Stimulated activated CD8-positive, alpha-beta memory T cell treated with anti-CD3 and anti-CD28 coated beads, Interleukin-2, amount 100 ng/mL, for 1 hour (primary cell): ENCODE measurements around the gene MCRIP2.

Experiments used
- DNase-seq, 2 donors: peaks; one replicate each; pipeline ENCODE4 v3.0.0-alpha.2; 2020; ENCODE audit warnings: low read depth in 2 of 2

Gene MCRIP2

GRCh38 chr16:669666-670065 lies 28.0 kb downstream of the MCRIP2 start:
- DNase-seq: no peak

- no peak for DNase-seq
These were observed 29.1 kb downstream of the MCRIP2 start for GRCh38 chr16:670485-671352.

- no peak for DNase-seq
These were observed 29.9 kb downstream of the MCRIP2 start for GRCh38 chr16:671353-672131.

- DNase-seq: no peak
These were observed 30.7 kb downstream of the MCRIP2 start for GRCh38 chr16:672371-672770.

- DNase-seq: no peak
These were observed 31.2 kb downstream of the MCRIP2 start for GRCh38 chr16:672851-673250.

- no peak for DNase-seq
These were observed 31.9 kb downstream of the MCRIP2 start for GRCh38 chr16:673399-673991.

- no peak for DNase-seq
These were observed 32.7 kb downstream of the MCRIP2 start for GRCh38 chr16:674214-674881.

- no peak for DNase-seq
These were observed 33.6 kb downstream of the MCRIP2 start, which contains the start of gene RHBDL1 for GRCh38 chr16:674968-675883. Gene RHBDL1 (plus strand): TSS chr16:675671. CDS start chr16:675791, 120 bp downstream.

GRCh38 chr16:675884-676564 lies 34.4 kb downstream of the MCRIP2 start:
- DNase-seq: no peak

GRCh38 chr16:676565-676902 lies 34.9 kb downstream of the MCRIP2 start:
- DNase-seq: no peak

GRCh38 chr16:676913-677312 lies 35.3 kb downstream of the MCRIP2 start:
- no peak for DNase-seq

- no peak for DNase-seq
These were observed 35.9 kb downstream of the MCRIP2 start for GRCh38 chr16:677316-678190.

- no peak for DNase-seq
These were observed 36.7 kb downstream of the MCRIP2 start for GRCh38 chr16:678209-678857.

GRCh38 chr16:678858-679813 lies 37.5 kb downstream of the MCRIP2 start:
- peak in 1 of 2 donors; percentile 35 for DNase-seq

- peak; percentile 65 to 83 for DNase-seq
These were observed 38.4 kb downstream of the MCRIP2 start, which contains the start of gene STUB1 for GRCh38 chr16:679814-680624. Gene STUB1 (plus strand): TSS chr16:680410. CDS start chr16:680526, 116 bp downstream.

GRCh38 chr16:680625-680945 lies 39.0 kb downstream of the MCRIP2 start:
- DNase-seq: no peak
